ENCODE data around the gene MDM2. TPM values are rescaled to one million over a fixed set of nuclear protein-coding genes. Genes with fewer than 3 reads are reported as not detected.

The MDM2 gene
- polyA plus RNA-seq, 1 of the 3 experiments (the other 2 are of a cell fraction) = 21.5 TPM

GRCh38 chr12:68808388-68809189 lies 612 bp downstream of the MDM2 start (continued):
- TF ChIP-seq CHD2 (IDR thresholded peaks at IDR 0.05; ENCODE audit: low read length, partially characterized antibody) (no peak), SMC3 (IDR thresholded peaks at IDR 0.05; ENCODE audit: low read depth, low read length) (no peak), FOXM1 (IDR thresholded peaks at IDR 0.05; ENCODE audit: low read depth) (no peak), FOXJ3 (CRISPR knock-in tag; IDR thresholded peaks at IDR 0.05) (no peak), GATA2 (CRISPR knock-in tag; IDR thresholded peaks at IDR 0.05) (no peak), REST (IDR thresholded peaks at IDR 0.05; ENCODE audit: low read depth, low read length) (no peak), MAX (IDR thresholded peaks at IDR 0.05; ENCODE audit: low read depth) (peak; percentile 89), JUND (IDR thresholded peaks at IDR 0.05) (no peak), RCOR1 (IDR thresholded peaks at IDR 0.05; ENCODE audit: low read length) (no peak), MXI1 (IDR thresholded peaks at IDR 0.05; ENCODE audit: low read depth, low read length) (peak; percentile 83), TAF1 (IDR thresholded peaks at IDR 0.05; ENCODE audit: borderline replicate concordance, low read depth, low read length) (peak; percentile 87), USF1 (IDR thresholded peaks at IDR 0.05; ENCODE audit: borderline replicate concordance, low read depth) (no peak; the same call in 1 of the 2 replicates)
- TF ChIP-seq, protein P1, sequence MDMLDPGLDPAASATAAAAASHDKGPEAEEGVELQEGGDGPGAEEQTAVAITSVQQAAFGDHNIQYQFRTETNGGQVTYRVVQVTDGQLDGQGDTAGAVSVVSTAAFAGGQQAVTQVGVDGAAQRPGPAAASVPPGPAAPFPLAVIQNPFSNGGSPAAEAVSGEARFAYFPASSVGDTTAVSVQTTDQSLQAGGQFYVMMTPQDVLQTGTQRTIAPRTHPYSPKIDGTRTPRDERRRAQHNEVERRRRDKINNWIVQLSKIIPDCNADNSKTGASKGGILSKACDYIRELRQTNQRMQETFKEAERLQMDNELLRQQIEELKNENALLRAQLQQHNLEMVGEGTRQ (IDR thresholded peaks at IDR 0.05; ENCODE audit: borderline replicate concordance, low read depth, low read length) = no peak

All from SK-N-SH (cell line).